ENCODE data around the gene FNDC3B. TPM values are rescaled to one million over a fixed set of nuclear protein-coding genes. Genes with fewer than 3 reads are reported as not detected.

The FNDC3B gene
- total RNA-seq, 1 donor from 2014 or later: 29.5 TPM

DNA sequence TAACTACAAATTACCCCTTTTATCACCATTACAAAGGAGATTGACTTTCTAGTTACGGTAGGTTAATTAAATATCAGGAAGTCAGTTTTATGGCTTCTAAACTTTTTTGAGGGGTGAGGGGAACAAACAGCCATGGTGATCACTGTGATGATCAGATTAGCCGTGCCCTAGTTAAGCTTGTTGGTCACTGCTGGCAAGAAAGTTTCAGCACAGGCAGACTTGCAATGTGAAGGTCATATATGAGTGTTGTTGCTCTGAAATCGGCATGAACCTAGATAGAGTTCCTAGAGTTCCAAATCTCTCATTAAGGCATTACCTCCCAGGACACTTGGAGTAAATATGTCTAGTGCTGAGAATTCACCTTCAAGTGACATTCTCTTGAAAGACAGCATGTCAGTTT, 252.3 kb downstream of the FNDC3B start:
- Mint-ChIP-seq H3K27me3 (ENCODE audit: insufficient read depth, low read depth) (no peaks in the 10 kb centered on the region), H3K4me1 (peaks cover 16% of the 10 kb centered on the region), H3K27ac (no peak overlapping the region), H3K4me3 (no peak overlapping the region), H3K36me3 (peaks cover 40% of the 10 kb centered on the region), H3K9me3 (no peaks in the 10 kb centered on the region)
- Histone ChIP-seq H2AFZ (replicated peaks) (no peak overlapping the region), H4K20me1 (ENCODE audit: low read depth) (no peaks in the 10 kb centered on the region), H3K4me2 (no peak overlapping the region), H3K9me3 (ENCODE audit: low read depth) (no peaks in the 10 kb centered on the region), H3K4me3 (no peak overlapping the region), H3K27ac (no peak overlapping the region), H3K9ac (no peak overlapping the region), H3F3A (ENCODE audit: low read depth) (no peaks in the 10 kb centered on the region), H3K36me3 (no peaks in the 10 kb centered on the region), H3K27me3 (no peaks in the 10 kb centered on the region), H3K79me2 (ENCODE audit: low read depth) (no peaks in the 10 kb centered on the region), H3K4me1 (no peaks in the 10 kb centered on the region)
- no peak for DNase-seq (ENCODE audit: low spot score)
- TF ChIP-seq, protein P1, sequence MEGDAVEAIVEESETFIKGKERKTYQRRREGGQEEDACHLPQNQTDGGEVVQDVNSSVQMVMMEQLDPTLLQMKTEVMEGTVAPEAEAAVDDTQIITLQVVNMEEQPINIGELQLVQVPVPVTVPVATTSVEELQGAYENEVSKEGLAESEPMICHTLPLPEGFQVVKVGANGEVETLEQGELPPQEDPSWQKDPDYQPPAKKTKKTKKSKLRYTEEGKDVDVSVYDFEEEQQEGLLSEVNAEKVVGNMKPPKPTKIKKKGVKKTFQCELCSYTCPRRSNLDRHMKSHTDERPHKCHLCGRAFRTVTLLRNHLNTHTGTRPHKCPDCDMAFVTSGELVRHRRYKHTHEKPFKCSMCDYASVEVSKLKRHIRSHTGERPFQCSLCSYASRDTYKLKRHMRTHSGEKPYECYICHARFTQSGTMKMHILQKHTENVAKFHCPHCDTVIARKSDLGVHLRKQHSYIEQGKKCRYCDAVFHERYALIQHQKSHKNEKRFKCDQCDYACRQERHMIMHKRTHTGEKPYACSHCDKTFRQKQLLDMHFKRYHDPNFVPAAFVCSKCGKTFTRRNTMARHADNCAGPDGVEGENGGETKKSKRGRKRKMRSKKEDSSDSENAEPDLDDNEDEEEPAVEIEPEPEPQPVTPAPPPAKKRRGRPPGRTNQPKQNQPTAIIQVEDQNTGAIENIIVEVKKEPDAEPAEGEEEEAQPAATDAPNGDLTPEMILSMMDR (IDR thresholded peaks at IDR 0.05): no peak
- TF ChIP-seq EZH2phosphoT487 (IDR thresholded peaks at IDR 0.05): no peak
- TF ChIP-seq EZH2 (IDR thresholded peaks at IDR 0.05): no peak

GRCh38 chr3:172292422-172292821, 253.0 kb downstream of the FNDC3B start:
- Mint-ChIP-seq H3K27me3 (ENCODE audit: insufficient read depth, low read depth) (no peaks in the 10 kb centered on the region), H3K36me3 (peaks cover 40% of the 10 kb centered on the region), H3K4me1 (peaks cover 16% of the 10 kb centered on the region), H3K9me3 (no peaks in the 10 kb centered on the region), H3K4me3 (no peak overlapping the region), H3K27ac (no peak overlapping the region)
- Histone ChIP-seq H4K20me1 (ENCODE audit: low read depth) (no peaks in the 10 kb centered on the region), H3K27ac (no peak overlapping the region), H3K4me3 (no peak overlapping the region), H3K36me3 (no peaks in the 10 kb centered on the region), H3K4me2 (no peak overlapping the region), H2AFZ (replicated peaks) (no peak overlapping the region), H3K4me1 (no peaks in the 10 kb centered on the region), H3K9ac (no peak overlapping the region), H3K79me2 (ENCODE audit: low read depth) (no peaks in the 10 kb centered on the region), H3F3A (ENCODE audit: low read depth) (no peaks in the 10 kb centered on the region), H3K27me3 (no peaks in the 10 kb centered on the region), H3K9me3 (ENCODE audit: low read depth) (no peaks in the 10 kb centered on the region)
- TF ChIP-seq, protein P1 (IDR thresholded peaks at IDR 0.05): no peak
- TF ChIP-seq EZH2 (IDR thresholded peaks at IDR 0.05) (no peak), EZH2phosphoT487 (IDR thresholded peaks at IDR 0.05) (no peak)
- DNase-seq (ENCODE audit: low spot score): no peak

DNA sequence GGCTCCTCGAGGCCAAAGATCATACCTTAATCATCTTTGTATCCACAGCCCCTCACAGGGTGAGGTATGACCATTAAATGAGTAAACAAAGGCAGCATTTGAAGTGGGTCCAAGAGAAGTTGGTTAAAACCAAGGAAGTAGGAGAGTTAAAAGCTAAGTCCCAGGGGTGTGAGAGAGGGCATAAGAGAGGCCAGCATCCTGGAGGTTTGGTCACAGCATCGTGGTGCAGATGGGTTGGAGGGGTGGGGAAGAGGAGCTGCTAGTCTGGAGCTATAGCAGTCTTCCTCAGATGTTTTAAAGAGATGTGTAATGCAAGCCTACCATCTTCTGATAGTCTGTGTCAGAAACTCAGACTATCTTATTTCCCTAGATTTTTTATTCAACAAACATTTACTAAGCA, 253.7 kb downstream of the FNDC3B start:
- DNase-seq (ENCODE audit: low spot score): no peak
- Mint-ChIP-seq H3K27me3 (ENCODE audit: insufficient read depth, low read depth) (no peaks in the 10 kb centered on the region), H3K9me3 (no peaks in the 10 kb centered on the region), H3K4me1 (peaks cover 16% of the 10 kb centered on the region), H3K36me3 (peaks cover 40% of the 10 kb centered on the region), H3K27ac (no peak overlapping the region), H3K4me3 (no peak overlapping the region)
- no peak overlapping the region for H3K4me2 ChIP-seq
- H4K20me1 ChIP-seq (ENCODE audit: low read depth): no peaks in the 10 kb centered on the region
- no peaks in the 10 kb centered on the region for H3K27me3 ChIP-seq
- no peaks in the 10 kb centered on the region for H3K4me1 ChIP-seq
- no peaks in the 10 kb centered on the region for H3F3A ChIP-seq (ENCODE audit: low read depth)
- no peak overlapping the region for H3K9ac ChIP-seq
- H2AFZ ChIP-seq (replicated peaks): no peak overlapping the region
- H3K36me3 ChIP-seq: no peaks in the 10 kb centered on the region
- TF ChIP-seq EZH2 (IDR thresholded peaks at IDR 0.05) (no peak), EZH2phosphoT487 (IDR thresholded peaks at IDR 0.05) (no peak)
- H3K4me3 ChIP-seq: no peak overlapping the region
- no peaks in the 10 kb centered on the region for H3K9me3 ChIP-seq (ENCODE audit: low read depth)
- no peaks in the 10 kb centered on the region for H3K79me2 ChIP-seq (ENCODE audit: low read depth)
- no peak overlapping the region for H3K27ac ChIP-seq

DNA sequence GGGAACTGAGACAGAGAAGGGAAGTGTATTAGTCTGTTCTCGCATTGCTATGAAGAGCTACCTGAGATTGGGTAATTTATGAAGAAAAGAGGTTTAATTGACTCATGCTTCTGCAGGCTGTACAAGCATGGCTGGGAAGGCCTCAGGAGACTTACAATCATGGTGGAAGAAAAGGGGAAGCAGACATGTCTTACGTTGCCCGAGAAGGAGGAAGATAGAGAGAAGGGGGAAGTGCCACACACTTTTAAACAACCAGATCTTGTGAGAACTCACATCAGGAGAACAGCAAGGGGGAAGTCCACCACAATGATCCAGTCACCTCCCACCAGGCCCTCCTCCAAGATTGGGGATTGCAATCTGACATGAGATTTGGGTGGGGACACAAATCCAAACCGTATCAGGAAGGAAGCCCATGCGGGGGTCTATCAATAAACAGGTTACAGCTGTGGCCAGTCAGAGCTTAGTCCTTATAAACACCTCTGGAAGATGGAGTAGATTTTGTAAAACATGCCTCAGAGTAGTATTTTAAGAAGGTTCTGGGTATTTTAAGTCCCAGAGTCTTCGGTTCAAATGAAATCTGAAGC, 254.9 kb downstream of the FNDC3B start:
- Mint-ChIP-seq H3K27me3 (ENCODE audit: insufficient read depth, low read depth) (no peaks in the 10 kb centered on the region), H3K36me3 (peaks cover 44% of the 10 kb centered on the region), H3K4me3 (peak overlapping the region; percentile 22), H3K27ac (no peak overlapping the region), H3K9me3 (no peaks in the 10 kb centered on the region), H3K4me1 (peaks cover 16% of the 10 kb centered on the region)
- H3K36me3 ChIP-seq: no peaks in the 10 kb centered on the region
- no peaks in the 10 kb centered on the region for H3K27me3 ChIP-seq
- DNase-seq (ENCODE audit: low spot score): no peak
- H2AFZ ChIP-seq (replicated peaks): no peak overlapping the region
- no peak overlapping the region for H3K4me3 ChIP-seq
- H3K9me3 ChIP-seq (ENCODE audit: low read depth): no peaks in the 10 kb centered on the region
- no peak overlapping the region for H3K4me2 ChIP-seq
- H3F3A ChIP-seq (ENCODE audit: low read depth): no peaks in the 10 kb centered on the region
- H3K79me2 ChIP-seq (ENCODE audit: low read depth): no peaks in the 10 kb centered on the region
- H3K9ac ChIP-seq: no peak overlapping the region
- H4K20me1 ChIP-seq (ENCODE audit: low read depth): no peaks in the 10 kb centered on the region
- no peaks in the 10 kb centered on the region for H3K4me1 ChIP-seq
- TF ChIP-seq EZH2 (IDR thresholded peaks at IDR 0.05): no peak
- H3K27ac ChIP-seq: no peak overlapping the region

All from neural progenitor cell (in vitro differentiated cells).